Measurements from ENCODE around the gene CDC42SE2.

CDC42SE2 gene, protein sequence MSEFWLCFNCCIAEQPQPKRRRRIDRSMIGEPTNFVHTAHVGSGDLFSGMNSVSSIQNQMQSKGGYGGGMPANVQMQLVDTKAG

DNA sequence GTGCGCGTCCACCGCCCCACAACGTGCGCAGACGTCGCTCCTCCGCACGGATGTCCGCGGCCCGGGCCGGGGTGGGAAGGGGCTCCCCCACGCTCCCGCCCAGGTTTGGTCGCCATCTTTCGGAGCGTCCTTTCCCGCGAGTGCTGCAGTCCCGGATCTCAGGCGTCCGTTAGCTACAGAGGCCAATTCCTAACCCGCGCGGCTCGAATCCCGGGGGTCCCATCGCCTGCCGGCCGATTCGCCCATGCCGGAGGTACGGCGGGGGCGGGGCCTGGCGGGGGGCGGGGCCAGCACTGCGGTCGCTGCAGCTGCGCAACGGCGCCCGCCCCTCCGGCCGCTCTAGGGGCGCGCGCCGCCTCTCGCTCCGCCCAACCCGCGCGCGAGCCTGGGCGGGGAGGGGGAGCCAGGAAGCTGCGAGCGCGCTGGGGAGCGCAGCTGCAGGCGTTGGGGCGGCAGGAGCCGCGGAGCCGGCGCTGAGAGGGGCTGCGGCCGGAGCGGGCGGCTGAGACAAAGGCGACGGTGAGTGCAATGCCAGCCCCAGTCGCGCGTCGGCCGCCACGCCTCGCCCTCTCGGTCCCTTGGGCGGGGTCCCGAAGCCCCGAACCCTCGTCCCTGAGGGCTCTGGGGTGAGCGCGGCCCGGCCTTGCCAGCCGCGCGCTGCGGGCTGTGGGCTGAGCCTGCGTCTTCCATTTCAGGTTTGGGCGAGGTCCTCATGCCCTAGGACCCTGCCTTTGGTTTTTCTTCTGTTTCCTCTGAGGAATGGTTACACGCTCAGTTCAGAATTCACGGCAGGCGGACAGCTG, at the start of gene CDC42SE2:
Gene CDC42SE2 (plus strand): TSS at position 406 of the 803 bp plus-strand sequence. CDS start 95,441 bp downstream, outside the sequence.
- peak; percentile 65 for DNase-seq (ENCODE audit: low read depth)

DNA sequence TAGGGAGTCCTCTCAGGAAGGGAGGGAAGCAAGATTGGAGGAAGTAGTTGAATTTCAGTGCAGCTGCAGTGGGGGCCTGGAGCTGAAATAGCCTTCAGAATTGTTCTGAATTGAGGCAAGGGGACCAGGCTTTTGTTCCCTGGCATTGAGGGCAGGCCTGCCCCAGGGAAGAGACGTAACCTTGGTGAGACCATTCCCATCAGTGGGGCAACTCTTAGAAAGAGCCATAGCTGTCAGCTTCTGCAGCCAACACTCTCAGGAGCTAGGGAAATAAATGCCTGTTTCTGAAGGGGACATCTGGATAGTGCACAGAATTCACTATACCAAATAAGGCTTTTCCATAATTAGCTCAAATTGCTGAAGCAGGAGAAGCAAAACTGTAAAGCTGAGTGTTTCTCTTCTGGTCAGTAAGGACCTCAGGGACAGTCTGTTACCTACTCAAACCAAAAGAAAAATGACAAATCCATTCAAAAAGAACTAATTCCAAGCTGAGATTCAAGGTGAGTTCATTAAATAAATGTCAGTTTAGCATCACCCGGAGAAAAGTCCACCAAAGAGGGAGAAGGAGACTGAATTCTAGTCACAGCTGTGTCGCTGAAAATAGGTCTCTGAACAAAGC, 49.1 kb upstream of the CDC42SE2 start:
- no peak for DNase-seq (ENCODE audit: low read depth)

- DNase-seq (ENCODE audit: low read depth) = no peak
Measured at GRCh38 chr5:131217791-131218190, 46.1 kb upstream of the CDC42SE2 start.

DNA sequence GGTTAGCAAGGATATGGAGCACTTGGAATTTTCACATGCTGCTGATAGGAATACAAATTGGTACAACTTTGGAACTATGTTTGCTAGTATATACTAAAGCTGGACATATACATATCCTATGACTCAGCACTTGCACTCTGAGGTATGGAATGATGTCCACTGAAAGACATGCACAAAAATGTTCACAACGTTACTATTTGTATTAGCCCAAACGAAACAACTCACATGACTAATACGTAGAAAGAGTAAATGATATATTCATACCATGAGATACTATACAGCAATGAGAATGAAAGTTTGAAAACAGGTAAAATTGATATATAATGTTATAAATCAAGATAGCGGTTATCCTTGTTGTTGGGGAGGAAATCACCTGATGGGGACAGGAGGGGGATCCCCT, 45.5 kb upstream of the CDC42SE2 start:
- DNase-seq (ENCODE audit: low read depth) = no peak

GRCh38 chr5:131220566-131220965, 43.3 kb upstream of the CDC42SE2 start:
- no peak for DNase-seq (ENCODE audit: low read depth)

DNA sequence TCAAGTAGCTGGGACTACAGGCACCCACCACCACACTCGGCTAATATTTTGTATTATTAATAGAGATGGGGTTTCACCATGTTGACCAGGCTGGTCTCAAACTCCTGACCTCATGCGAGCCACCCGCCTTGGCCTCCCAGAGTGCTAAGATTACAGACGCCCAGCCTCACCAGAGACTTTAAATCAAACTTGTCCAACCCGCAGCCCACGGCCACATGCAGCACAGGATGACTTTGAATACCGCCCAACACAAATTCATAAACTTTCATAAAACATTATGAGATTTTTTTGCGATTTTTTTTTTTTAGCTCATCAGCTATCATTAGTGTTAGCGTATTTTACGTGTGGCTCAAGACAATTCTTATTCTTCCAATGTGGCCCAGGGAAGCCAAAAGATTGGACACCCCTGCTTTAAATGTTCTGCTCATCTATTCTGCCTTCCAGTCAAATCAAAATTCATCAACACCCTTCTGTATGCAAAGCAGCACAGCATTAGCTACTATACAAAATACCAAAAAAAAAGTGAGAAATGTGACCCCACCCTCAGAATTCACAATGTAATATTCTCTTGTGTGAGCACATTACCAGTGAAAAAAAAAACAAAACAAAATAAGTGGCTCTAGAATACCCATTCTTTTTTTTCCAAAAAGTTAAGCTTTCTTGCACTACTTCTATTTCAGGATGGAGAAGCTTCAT, 42.7 kb upstream of the CDC42SE2 start:
- no peak for DNase-seq (ENCODE audit: low read depth)

GRCh38 chr5:131221888-131222287, 42.0 kb upstream of the CDC42SE2 start:
- no peak for DNase-seq (ENCODE audit: low read depth)

GRCh38 chr5:131222731-131223130, 41.1 kb upstream of the CDC42SE2 start:
- no peak for DNase-seq (ENCODE audit: low read depth)

DNA sequence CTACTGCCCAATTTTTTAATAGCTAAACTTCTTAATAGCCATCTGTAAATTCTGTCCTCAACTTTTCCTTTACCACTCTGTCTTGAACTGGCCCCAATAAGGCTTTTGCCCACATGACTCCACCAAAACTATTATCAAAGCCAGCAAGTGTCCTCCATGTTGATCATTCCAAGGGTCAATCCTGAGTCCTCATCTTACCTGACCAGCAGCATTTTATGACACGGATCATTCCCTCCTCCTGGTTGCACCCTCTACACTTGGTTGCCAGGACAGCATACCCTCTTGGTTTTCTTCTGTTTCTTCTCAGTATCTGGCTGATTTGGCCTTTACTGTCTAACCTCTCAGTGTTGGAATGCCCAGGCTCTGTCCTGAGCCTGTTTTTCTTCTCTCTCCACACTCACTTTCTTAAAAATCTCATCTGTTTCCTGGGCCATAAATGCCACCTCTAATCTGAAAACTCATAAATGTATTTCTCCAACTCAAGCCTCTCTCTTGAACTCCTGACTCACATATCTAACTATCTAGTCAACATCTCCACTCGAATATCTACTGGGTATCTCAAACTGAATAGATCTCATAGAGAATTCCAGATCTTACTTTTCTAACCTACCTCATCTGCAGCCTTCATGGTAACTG, 40.0 kb upstream of the CDC42SE2 start:
- DNase-seq (ENCODE audit: low read depth) = no peak

DNA sequence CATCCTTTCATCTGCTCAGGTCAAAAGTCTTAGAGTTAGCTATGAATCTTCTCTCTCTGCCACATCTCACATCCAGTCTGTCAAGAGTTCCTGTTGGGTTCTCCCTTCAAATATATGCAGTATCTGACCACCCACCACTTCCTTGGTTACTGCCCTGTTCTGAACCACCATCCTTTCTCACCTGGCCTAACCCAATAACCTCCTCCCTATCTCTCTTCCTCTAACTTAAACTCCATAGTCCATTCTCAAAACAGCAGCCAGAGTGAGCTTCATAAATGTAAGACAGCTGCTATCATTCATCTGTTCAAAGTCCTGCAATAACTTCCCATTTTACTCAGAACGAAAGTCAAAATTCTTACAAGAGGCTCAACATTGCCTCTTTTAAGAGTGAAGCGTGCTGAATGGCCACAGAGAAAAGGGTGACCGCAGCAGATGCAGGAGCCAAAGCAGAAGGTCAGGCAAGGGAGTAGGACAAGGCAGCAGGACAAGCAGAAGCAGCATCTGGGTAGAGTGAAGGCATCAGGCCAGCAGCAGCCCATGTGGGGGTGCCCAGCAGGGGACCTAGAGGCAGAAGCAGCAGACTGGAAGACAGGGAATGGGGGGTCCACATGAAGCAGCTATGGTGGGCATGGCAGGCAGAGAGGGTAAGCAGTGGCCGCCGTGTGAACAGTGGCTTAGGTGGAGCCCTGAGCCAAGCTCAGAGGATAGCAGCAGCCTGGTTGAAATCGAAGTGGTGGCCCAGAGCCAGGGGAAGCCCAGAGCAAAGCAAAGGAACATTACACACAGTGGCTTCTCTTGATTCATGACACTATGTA, 39.3 kb upstream of the CDC42SE2 start:
- no peak for DNase-seq (ENCODE audit: low read depth)

DNA sequence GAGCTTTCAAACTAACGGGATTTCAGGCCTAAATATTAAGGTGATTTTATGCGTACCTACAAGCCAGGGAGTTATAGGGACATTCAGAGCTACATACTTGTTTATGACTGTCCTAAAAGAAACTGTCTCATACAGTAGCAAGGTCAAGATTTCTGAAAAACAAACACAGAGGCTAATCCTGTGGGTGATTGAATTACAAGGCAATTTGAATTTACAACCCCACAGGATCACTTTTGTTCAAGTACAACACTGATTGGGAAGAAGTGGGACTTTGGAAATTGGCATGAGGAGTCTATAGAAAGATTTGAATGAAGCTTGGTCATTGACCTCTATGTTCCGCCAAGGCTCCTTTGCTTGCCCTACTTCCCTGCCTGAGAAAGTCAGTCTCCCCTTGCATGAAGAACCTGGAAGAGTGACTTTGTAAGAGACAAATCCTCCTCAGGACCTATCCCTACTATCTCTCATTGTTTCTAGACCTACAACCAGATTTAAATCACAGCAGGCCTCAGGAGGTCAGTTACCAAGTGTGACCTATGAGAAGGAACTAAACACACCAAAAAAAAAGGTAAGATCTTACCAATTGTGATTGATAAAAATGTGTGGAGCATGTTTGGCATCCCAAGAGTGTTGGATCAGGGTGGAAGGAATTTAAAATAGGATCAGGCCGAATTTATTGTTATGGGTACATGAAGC, 38.4 kb upstream of the CDC42SE2 start:
- DNase-seq (ENCODE audit: low read depth) = no peak

- no peak for DNase-seq (ENCODE audit: low read depth)
Measured at GRCh38 chr5:131226899-131227298, 37.0 kb upstream of the CDC42SE2 start.

DNA sequence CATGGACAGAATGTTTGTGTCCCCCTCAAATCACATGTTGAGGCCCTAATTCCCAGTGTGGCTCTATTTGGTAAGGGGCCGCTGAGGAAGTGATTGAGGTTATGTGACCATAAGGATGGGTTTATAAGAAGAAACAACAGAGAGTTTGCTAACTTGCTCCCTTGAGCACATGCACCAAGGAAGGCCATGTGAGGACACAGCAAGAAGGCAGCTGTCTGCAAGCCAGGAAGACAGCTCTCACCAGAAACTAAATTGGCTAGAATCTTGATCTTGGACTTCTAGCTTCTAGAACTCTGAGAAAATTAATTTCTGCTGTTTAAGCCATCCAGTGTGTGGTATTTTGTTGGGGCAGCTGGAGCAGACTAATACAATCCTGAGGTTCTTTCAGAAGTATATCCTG, 35.2 kb upstream of the CDC42SE2 start:
- DNase-seq (ENCODE audit: low read depth) = no peak

DNA sequence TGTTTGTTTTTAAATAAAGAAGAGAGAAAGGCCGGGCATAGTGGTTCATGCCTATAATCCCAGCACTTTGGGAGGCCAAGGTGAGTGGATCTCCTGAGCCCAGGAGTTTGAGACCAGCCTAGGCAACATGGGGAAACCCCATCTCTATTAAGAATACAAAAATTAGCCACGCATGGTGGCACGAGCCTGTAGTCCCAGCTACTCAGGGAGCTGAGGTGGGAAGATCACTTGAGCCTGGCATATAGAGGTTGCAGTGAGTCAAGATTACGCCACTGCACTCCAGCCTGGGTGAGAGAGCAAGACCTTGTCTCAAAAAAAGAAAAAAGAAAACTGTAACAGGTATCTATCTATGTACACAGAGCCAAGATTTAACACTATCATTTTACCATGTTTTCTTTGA, 34.2 kb upstream of the CDC42SE2 start:
- no peak for DNase-seq (ENCODE audit: low read depth)

- no peak for DNase-seq (ENCODE audit: low read depth)
Measured at GRCh38 chr5:131230406-131230805, 33.4 kb upstream of the CDC42SE2 start.

DNA sequence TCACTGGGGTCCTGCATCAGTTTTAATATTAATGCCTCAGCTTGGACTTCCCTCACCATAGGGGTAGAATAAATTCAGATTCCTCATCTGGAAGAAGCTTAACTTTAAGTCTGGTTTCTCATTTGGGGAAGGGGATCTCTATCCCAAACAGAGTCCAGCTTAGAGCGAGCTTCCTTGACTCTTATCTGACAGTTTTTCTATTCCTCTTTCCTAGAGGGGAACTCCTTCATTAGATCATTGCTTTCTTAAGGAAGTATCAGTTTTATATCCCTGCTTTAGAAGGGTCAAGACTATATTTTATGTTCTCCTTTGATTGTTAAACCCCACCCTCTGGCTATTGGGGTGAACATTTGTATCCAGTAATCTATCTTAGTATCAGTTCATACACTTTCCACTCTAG, 24.2 kb upstream of the CDC42SE2 start:
- no peak for DNase-seq (ENCODE audit: low read depth)

DNA sequence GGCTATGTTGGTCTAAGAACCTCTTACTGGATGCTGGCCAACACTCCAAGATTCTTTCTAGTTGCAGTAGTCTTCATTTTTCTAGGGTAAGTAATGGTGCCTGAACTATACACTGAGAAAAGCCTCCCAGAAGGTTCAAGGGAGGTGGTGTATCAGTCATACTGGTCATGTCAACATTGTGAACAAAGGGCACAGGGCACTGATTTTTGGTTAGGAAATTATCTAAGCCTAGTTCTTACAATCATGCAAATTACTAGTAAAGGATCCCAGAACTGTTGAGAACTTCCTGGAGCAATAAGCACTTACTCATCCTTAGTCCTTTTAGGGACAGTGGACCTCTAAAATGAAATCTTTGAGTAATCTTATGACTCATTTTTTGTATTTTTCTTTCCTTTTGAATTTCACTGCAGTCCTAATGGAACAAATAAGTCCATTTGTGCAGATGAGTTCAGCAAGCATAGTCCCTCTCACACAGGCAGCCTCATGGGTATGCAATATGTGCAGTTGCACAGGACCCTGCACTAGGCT, 21.1 kb upstream of the CDC42SE2 start:
- DNase-seq (ENCODE audit: low read depth) = no peak

DNA sequence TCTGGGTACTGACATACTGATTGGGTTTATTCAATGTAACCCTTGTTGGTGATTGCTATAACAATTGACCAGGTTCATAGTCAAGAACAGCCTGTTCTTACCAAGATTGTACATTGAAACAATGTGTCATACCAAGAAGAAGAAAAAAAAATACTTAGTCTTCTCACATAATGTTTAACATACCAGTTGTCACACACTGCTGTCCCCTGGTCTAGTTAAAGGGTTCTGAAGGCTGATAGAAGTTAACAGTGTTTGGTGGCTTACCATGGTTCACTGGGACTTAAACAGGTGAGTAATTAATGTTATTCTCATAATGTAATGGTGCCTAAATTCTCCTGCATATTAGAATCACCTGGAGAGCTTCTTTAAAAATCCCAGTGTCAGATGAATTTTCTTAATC, 18.5 kb upstream of the CDC42SE2 start:
- DNase-seq (ENCODE audit: low read depth) = no peak

- DNase-seq (ENCODE audit: low read depth) = no peak
Measured at GRCh38 chr5:131245948-131246347, 17.9 kb upstream of the CDC42SE2 start.

DNA sequence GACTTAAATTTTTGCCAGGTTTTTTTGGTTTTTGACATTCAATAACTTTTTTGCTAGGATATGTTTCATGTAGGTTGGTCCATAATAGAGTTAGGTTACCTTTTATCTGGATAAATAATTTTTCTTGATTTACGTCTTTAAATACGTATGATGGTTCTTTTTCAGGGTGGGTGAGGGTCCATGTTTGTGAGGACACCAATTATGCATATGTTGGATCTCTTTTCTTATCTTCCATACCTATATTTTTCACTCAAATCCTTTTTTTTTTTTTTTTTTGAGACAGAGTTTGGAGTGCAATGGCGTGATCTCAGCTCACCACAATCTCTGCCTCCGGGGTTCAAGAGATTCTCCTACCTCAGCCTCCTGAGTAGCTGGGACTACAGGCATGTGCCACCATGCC, 17.3 kb upstream of the CDC42SE2 start:
- DNase-seq (ENCODE audit: low read depth) = no peak

Measured in stimulated activated CD8-positive, alpha-beta memory T cell treated with anti-CD3 and anti-CD28 coated beads, Interleukin-15, amount 100 ng/mL, for 1 hour (primary cell).